GM19351 (cell line): ENCODE results near the gene AVPR2.
A peak's percentile ranks its signal among the peaks of the same experiment; 100 is the strongest.

Experiments used
- ATAC-seq: cut with Tn5 transposase; IDR thresholded peaks from one replicate; pipeline ENCODE4 v1.9.1; 2021; ENCODE audit warnings: mild to moderate bottlenecking, moderate library complexity; ENCODE audit not compliant: unreplicated experiment

Gene AVPR2

DNA sequence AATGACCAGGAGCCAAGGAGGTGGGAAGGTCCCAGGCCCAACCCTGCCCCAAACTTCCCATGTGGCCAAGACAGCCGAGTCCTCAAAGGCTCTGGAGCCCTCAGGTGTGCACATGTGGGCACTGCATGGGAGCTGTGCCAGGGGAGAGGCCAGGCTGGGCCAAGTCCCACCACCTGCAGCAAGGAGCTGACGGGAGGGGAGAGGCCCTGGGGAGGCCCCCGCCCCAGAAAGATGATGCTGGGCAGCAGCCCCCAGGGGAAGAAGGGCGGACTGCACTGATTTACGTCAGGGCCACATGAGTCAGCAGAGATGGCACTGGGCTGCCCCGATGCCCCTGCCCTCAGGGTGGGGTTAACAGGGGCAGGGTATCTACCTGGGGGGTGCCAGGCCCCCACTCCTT lies 19.9 kb upstream of the AVPR2 start:
- ATAC-seq, result no peak

DNA sequence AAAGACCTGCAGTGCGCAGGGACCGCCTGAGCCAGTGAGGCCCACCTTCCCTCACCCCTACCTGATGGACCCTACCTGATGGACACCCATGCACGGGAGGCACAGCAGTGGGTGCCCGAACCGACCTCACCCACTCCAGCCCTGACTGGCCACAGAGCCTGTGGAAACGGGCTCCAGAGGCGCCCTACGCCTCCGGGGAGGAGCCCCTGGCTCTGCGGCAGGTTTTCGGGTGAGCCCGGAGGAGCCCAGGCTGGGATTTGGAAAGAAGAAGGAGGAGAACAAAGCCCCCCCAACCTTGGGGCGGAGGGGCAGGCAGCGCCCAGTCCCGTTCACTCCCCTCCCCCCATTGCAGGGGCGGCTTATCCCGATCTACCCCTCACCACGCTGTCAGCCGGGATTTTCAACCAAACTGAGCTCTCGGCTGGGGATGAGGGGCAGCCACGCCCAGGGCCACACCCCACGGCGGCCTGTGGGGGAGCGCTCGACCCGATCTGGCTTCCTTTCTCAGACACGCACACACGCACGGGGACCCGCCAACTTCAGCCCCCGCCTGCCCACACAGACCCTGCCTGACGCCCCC lies 19.2 kb upstream of the AVPR2 start:
- ATAC-seq, result no peak

DNA sequence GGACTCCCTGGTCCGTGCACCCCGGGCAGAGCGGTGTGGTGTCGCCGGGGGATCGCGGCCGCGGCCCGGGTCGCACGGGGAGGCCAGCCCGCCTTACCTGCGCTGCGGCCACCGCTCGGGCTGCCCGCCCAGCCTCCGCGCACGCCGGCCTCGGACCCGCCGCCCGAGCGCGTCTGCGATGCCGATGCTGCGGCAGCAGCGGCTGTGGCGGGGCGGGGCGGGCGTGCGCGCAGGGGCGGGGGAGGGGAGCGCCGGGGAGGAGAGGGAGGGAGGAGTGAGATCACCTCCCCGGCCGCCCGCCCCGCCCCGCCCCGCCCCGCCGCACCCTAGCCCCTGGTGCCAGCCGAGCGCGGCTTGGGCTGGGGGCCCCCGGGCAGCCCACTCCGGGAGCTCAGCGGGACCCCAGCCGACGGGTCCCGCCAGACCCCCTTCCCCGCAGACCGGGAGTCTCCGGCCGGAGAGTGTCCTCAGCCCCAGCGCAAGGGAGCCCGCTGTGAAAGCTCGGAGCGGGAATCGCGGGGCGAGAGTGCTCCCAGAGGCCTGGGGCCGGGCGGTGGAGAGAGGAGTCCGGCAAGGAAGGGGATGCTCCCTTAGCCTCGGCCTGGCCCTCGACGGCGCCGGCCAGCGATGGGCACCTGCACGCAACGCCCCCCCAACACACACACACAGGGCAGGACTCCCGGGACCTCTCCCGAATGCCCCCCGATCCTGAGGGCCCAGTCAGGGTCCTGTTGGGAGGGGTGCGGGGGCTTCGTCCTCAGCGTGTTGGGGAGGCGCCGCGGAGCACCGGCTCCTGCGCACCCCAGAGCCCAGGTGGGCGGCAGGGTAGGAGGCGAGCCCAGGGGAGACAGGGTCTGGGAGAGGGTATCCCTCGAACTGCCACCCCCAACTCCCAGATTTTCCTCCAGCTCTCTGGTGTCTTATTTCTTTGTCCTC lies 18.2 kb upstream of the AVPR2 start, which contains the start of gene L1CAM:
Gene L1CAM, minus strand, starts transcription at position 206 of the 936 bp plus-strand sequence. CDS start 10,337 bp downstream, outside the sequence.
- no peak for ATAC-seq

GRCh38 chrX:153886915-153887314 lies 17.6 kb upstream of the AVPR2 start:
- no peak for ATAC-seq

DNA sequence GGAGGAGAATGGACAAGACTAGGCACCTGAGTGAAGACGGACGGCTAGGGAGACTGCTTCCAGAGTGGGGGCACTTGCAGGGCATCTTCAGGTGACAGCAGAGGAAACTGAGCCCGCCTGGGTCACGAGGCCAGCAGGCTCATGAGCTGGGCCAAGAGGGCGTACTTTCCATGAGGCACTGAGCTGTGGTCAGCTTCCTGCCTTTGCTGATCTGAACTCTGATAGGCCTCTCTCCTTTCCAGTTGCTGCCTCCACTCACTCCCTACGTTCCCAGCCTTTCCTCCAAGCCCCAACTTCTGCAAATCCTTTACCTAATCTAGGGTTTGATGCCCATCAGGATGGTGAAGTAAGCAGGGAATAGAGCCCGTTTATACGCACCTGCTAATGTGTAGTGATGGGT lies 17.1 kb upstream of the AVPR2 start:
- ATAC-seq, result no peak

GRCh38 chrX:153888344-153888743 lies 16.1 kb upstream of the AVPR2 start:
- no peak for ATAC-seq

GRCh38 chrX:153889123-153889522 lies 15.3 kb upstream of the AVPR2 start:
- ATAC-seq, result no peak

DNA sequence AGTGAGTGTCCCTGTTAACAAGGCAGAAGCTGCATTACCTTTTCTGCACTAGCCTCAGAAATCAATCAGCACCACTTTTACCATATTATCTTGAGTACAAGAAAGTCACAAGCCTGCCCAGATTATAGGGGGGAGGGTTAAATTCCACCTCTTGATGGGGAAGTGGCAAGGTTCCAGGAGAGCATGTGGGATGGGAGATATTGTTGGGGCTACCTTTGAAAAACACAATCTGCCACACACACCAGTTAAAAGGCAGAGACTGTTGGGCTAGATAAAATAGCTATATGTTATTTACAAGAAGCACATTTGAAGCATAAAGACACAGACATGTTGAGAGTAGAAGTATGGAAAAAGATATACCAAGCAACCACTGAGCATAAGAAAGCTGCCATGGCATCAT lies 6.6 kb upstream of the AVPR2 start:
- ATAC-seq, result no peak

- ATAC-seq, result peak; percentile 79
Observed at GRCh38 chrX:153900831-153901752, 3.4 kb upstream of the AVPR2 start.

DNA sequence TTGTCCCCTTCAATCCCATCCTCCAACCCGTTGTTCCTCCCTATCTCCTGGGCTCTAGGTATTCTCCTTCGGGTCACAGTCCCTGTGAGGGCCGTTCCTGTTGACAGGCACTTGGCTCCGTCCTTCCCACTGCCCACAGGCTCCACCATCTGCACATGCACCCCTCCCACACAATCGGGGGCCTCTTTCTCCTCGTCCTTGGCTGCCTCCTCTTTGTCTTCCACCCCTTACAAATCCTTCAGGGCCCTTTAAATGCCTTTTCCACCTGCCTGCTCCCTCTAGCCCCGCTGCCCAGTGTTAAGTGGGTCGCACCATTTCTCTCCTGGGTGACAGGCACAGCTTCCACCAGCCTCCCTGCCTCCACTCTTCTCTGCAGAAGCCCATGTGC lies 2.7 kb upstream of the AVPR2 start:
- no peak for ATAC-seq

DNA sequence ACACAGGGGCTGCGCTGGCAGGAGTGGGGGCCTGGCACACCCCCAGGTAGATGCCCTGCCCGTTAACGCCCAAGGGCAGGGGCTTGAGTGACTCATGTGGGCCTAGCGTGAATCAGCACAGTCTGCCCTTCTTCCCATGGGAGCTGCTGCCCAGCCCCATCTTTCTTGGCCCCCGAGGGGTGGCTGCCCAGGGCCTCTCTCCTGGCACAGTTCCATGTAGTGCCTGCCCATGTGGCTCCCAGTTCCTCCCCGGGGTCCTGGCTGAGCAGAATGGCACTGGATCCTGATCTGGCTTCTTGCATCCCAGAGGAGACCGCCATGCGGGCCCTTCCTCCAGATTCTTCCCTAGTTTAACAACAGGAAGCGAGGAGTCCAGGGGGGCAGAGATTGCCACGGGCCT lies 2.1 kb upstream of the AVPR2 start:
- no peak for ATAC-seq

DNA sequence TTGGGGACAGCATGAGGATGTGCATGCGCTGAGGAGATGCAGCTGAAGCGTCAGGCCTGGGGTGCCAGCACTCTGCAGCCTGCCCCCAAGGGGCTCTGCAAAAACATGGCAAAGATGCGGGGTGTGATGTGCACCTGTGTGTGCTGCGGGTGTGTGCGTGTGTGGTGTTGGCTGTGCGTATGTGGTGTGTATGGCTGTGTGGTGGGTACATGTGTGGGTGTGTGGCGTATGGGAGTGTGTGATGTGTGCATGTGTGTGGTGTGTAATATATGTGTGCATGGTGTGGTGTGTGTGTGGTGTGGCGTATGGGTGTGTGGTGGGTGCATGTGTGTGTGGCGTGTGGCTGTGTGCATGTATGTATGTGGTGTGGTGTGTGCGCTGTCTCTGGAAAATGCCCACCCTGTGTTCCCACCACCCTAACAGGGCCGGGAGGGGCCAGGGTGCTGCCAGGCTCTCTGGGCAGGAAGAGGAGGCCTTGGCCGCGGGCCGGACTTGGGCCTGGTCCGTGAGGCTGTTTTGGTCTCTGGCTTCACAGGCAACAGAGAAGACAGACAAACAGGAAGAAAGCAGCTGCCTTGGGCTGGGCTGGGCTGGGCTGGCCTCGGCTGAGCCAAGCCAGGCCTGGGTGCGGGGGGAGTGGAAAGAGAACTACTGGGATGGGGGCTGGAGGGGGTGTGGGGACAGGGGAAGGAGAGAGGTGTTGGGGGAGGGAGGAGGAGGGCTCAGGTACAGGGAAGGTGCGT lies 1.1 kb upstream of the AVPR2 start:
- no peak for ATAC-seq

DNA sequence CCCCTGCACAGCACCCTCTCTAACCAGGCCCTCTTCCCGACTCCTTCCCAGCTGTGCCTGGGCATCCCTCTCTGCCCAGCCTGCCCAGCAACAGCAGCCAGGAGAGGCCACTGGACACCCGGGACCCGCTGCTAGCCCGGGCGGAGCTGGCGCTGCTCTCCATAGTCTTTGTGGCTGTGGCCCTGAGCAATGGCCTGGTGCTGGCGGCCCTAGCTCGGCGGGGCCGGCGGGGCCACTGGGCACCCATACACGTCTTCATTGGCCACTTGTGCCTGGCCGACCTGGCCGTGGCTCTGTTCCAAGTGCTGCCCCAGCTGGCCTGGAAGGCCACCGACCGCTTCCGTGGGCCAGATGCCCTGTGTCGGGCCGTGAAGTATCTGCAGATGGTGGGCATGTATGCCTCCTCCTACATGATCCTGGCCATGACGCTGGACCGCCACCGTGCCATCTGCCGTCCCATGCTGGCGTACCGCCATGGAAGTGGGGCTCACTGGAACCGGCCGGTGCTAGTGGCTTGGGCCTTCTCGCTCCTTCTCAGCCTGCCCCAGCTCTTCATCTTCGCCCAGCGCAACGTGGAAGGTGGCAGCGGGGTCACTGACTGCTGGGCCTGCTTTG lies 1.1 kb downstream of the AVPR2 start:
- ATAC-seq, result no peak

DNA sequence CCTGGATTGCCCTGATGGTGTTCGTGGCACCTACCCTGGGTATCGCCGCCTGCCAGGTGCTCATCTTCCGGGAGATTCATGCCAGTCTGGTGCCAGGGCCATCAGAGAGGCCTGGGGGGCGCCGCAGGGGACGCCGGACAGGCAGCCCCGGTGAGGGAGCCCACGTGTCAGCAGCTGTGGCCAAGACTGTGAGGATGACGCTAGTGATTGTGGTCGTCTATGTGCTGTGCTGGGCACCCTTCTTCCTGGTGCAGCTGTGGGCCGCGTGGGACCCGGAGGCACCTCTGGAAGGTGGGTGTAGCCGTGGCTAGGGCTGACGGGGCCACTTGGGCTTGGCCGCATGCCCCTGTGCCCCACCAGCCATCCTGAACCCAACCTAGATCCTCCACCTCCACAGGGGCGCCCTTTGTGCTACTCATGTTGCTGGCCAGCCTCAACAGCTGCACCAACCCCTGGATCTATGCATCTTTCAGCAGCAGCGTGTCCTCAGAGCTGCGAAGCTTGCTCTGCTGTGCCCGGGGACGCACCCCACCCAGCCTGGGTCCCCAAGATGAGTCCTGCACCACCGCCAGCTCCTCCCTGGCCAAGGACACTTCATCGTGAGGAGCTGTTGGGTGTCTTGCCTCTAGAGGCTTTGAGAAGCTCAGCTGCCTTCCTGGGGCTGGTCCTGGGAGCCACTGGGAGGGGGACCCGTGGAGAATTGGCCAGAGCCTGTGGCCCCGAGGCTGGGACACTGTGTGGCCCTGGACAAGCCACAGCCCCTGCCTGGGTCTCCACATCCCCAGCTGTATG lies 1.8 kb downstream of the AVPR2 start:
- no peak for ATAC-seq

DNA sequence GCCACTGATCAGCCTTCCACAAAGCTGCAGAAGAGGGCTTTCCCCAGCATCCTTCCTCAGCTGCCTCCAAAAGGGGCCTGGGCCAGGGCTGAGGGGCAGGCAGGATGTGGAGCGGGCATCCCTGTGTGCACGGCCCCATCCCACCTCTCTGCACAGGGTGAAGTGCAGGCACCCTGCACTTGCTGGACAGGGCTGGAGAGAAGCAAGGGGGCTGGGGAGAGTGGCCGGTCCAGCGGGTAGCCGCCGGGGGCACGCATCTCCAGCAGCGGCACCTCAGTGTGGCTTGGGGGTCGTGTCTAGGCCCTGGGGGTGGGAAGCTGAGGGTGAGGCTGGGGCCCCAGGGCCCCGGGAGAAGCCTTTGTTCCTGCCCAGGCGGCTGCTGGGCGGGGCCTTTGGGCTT lies 3.0 kb downstream of the AVPR2 start:
- ATAC-seq, result no peak

DNA sequence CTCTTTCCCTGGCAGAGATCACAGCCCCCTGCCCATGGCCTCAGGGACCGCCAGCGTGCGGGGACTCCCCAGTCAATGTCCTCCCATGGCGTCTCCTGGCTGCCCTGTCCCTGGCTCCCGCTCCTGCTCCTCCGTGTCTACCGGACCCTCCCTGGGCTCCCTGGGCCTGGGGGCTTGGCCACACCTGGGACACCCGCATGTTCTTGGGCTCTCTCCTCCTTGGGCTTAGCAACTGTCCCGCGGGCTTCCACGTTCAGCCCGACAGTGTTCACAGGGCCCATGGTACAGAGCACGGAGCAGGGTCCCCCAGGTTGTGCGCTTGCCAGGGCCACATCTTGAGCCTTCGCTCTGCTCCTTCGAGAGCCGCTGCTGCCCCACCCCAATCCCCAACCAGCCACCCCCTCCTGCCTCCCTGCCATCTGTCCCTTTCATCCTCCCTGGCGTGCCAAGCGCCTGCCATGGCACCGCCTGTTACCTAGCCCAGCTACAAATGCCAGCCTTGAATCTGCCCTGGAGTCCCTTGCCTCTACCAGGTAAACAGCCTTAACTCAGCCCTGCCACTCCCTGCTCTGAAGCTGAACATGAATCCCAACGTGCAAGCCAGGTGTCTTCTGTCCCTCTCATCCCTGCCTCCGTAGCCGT lies 3.9 kb downstream of the AVPR2 start:
- no peak for ATAC-seq

DNA sequence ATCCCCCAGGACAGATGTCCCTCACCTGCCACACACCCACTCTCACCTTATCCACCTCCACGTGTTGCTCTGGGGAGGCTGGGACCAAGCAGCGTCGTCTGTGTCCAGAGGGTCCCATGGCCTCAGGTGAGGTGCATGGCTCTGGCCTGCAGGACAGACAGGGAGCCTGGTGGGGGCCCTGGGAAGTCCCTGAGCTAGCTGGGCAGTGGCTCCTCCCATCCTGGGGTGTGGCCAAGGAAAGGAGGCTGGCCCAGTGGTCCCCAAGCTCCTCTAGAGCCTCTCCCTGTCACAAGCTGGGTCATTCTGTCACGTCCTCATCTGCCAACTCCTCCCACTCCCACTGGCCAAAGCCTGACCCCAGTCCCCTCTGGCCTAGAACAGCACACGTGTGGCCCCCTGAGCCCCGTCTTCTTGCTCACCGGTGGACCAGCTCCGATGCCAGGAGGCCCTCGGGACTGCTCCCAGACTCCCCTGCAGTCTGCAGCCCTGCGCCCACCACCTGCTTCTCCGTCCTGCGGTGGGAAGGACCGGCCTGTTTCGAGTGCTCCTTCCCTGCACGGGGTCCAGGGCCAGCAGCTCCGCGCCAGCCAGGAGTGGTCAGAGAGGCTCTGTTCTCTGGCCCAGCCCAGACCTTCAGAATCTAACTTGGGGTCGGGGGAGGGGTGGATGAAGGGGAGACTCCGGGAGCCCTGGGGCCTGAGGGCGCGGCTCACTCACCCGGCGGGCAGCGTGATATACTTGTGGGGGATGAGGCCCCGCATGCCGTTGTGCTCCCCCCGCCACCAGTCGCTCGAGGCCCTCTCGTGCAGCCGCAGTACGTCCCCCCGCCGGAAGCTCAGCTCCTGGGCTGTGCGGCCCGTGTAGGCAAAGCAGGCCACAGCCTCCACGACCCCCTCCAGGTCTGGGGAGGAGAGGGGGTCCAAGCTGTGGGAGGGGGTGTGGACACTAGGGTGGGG lies 4.8 kb downstream of the AVPR2 start:
- ATAC-seq, result peak; percentile 61

GRCh38 chrX:153909980-153910360 lies 5.5 kb downstream of the AVPR2 start:
- no peak for ATAC-seq
